Eye (tissue), 1 donor: Measurements from ENCODE around the gene P2RY2.
"Not testable (repeated sequence)": the region's sequence is repeated elsewhere in the genome, so short reads cannot be mapped to it uniquely, and the experiment has no call there.

ENCODE experiments used
- DNase-seq: peaks from one replicate; pipeline ENCODE4 v3.0.0-alpha.2; 2015

Gene P2RY2

DNA sequence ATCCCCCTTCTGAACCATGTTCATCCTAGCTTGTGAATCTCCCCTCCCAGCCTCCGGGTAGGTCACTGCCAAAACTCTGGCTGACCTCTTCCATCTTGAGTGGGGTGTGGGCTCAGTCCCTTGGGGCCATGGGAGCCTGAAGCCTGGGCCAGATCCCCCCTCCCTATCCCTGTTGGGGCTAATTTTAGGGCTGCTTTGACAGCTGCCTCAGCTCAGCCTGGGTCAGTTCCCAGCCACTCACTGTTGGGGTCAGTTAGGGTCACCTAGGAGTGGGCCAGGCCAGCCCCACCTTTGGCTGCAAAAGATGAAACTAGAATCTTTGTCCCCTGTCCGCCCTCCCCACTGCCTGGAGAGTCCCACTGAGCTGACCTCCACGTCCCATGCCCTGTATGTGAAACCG lies 29.8 kb upstream of the P2RY2 start:
- DNase-seq: no peak

DNA sequence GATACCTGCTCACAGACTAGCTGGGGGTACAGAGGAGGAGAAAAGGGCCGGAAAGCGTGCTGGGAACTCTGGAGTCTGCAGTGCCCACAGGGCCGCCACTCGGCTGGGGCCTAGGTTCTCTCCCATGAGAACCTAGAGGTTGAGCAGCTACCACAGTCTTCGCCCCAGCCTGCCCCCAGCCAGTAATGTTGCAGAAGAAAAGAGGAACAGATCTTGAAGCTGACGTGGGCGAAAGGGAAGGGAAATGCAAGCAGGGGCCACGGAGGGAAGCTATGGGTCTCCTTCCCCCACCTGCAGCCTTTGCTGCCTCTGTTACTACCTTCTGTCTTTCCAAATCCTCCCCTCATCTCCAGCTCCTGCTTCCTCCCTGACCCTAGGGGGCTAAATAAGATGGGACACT lies 28.8 kb upstream of the P2RY2 start:
- no peak for DNase-seq

DNA sequence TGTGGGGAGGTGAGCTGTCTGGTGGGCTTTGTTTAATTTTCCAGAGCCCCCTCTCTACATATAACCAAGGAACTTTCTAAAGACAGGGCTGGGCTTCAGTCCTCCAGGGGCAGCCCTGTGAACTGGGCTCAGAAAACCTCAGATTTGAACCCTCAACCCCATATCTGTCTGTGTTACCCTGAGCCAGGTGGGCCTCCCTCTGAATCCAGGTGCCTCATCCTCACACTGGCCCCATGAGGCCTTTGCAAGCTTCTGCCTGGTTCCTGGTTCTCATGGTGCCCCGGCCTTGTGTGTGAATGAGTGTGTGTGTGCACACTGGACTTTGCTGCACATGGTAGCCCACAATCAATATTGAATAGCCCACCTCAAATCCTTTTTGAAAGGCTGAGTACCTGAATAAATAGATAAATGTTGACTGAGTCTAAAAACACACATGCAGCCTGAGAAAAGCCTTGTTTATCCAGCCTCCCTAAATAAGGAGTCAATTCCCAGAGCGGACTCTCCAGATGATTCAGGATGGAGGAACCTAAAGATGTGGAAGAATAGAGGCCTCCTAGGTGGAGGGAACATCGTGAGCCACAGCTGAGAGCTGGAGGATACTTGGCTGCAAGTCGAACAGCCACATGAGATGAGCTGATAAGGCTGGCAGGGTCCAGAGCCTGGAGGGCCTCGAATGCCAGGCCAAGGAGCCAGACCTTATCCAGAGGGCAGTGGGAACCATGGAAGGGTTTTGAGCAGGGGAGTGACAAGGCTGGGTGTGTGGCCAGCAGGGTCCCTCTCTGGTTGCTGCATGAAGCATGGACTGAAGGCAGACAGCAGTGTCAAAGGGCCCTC lies 28.1 kb upstream of the P2RY2 start:
- DNase-seq: no peak

DNA sequence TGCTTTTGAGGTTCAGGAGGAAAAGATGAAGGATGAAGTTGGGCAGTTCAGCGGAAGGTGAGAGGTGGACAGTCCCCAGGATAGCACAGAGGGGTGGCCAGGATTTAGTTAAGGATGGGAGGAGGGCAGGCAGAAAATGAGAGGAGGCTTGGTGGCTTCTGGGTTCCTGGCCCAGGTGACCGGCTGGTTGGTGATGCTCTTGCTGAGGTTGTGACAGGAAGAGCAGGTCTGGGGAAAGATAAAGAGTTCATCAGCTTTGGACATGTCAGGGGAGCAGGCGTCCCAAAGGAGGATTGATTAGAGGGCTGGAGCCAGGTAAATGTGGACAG lies 27.6 kb upstream of the P2RY2 start:
- no peak for DNase-seq

DNA sequence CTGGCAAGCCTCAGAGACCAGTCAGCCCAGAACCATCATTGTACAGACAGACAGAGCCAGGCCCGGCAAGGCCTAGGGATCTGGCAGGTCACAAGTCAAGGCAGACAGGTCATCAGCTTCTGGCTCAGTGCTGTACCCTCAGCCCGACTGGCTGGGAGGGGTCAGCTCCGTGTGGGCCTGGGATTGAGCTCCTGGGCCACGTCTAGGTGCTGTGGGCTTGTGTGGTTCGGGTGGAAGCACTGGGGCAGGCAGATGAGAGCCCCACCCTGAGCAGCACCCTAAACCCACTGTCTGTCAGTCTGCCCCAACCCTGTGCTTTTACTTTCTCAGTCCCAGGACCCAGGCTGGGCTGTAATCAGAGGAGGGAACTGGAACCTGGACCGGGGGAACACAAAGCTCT lies 26.9 kb upstream of the P2RY2 start:
- no peak for DNase-seq

DNA sequence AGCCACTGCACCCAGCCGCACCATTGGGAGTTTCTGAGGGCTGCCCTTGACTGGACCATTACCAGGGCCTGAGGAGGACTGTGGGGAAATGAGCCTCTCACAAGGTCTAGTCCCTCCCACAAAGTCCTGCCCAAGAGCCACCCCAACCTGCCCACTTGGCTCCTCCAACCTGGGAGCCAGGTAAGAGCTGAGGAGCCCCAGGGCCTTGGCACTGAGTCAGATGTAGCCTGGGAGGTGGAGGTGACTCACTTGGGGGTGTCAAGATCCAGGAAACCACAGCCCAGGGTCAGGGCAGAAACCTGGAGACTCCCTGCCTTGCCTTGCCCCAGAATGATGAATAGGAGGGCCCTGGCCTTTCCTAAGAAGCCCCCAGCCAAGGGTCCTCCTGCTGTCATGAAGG lies 25.8 kb upstream of the P2RY2 start:
- no peak for DNase-seq

DNA sequence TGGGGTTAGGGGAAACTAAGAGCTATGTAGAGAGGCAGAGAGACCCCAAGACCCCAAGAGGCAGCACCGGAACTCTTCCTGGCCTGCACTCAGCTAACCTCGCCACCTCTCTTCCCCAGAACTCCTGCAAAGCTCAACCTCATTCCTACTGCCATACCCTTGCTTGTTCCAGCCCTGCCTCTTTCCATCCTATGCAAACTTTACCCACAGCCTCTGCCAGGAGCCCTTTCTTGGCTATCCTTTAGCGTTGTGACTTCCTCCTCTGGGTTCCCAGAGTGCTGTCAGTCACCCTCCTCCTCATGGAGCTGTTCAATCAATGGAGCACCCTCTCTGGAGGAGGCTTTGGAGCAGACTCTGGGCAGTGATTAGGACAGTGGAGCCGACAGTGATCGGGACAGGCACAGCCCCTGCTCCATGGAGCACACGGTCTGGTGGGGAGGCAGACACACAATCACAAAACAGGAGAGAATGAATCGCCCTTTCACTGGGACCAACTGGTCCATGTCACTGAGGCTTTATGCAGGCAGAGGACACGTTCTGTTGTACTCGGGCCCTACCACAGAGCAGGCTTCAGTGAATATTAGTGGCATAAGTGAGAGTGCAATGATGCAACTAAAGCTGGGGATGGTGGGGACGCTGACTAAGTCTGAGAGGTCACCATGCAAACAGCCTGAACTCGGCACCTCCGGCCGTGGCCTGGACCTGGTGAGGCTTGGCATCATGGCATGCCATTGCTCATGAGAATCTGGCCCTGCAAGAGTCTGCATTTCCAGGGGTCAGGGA lies 24.6 kb upstream of the P2RY2 start:
- DNase-seq: no peak

DNA sequence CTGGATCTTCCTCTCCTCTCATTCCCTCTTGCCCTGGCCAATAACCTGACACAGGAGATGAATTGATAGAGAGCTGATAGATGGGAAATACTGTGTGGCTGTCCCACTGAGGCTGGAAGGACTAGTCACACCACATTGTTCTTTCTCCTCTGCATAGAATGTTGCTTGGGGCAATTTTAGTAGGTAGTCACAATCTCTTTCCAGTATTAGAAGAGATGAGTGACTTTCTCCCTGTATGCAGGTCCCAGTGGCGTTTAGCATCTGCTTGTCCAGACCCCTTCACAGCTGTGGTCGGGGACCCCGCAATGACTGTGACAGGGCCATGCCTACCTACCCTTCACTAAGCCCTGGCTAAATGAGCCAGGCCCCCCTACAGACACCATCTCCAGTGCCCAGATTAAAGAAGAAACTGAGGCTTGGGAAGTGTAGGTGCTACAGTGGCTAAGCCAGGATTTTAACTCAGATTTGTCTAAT lies 24.0 kb upstream of the P2RY2 start:
- DNase-seq: no peak

DNA sequence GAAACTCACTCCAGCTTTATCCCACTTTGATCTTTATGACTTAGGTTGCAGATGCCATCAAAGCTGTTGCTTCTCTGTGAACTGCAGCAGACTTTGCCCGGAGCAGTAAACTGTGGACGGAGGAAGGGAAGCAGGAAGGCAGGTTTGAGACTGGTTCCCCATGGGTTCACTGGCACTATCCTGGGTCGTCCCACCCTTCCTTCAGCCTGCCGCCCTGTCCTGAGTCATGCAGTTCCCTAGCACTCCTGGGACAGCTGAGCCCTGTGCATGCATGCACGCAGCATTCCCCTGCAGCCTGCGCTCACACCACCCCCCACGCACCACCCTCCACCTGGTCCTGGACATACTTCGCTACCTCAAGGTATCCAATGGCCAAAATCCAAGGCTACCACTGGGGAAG lies 23.5 kb upstream of the P2RY2 start:
- DNase-seq: no peak

DNA sequence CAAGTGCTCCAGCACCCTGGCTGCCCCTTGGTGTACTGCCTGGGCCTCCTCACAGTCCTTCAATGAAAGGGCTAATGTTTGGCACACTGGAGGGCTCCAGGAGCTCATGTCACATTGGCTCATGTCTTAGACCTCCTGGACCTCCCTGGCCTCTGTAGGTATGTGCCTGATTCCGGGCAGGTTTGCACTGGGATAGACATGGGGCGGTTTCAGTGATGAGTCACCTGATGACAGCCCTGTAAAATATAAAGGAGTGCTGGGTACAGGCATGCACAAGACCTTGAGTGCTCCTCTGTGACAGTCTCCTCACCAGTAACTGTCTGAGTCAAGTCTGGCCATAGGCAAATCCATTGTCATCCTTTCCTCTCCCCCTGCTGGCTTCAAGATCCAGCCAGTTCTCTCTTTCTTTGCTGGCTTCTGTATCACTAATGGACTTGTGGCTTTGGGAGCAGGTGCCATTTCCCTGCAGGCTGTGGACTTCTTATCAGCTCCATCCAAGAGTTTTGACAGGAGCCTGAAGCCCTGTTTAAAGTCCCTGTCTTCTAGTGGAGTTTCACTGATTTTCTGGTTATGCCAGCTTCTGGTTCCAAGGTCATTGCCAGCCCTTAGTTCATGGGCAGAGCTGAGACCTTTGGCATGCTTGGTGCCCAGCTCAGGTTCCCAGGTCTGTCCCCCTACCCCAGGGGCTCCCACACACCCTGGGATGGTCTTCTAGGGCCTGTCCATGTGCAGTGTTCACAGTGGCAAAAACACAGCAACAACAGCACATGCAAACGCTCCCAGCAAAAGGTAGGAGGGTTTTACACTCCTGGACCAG lies 22.7 kb upstream of the P2RY2 start:
- no peak for DNase-seq

DNA sequence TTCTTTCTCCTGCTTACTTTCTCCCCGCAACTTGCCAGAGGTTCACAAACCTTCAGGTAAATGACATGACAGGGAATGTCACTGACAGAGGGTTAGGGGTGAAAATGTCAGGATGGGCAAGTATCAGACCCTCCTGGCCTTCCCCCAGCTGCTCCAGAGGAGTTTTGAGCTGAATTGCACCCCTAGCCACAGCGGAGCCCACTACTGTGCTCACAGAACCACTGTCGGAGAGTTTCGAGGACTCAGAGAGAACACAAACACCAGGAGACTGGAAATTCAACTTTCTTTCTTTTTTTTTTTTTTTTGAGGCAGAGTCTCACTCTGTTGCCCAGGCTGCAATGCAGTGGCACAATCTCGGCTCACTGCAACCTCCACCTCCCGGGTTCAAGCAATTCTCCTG lies 21.5 kb upstream of the P2RY2 start:
- DNase-seq: no peak

DNA sequence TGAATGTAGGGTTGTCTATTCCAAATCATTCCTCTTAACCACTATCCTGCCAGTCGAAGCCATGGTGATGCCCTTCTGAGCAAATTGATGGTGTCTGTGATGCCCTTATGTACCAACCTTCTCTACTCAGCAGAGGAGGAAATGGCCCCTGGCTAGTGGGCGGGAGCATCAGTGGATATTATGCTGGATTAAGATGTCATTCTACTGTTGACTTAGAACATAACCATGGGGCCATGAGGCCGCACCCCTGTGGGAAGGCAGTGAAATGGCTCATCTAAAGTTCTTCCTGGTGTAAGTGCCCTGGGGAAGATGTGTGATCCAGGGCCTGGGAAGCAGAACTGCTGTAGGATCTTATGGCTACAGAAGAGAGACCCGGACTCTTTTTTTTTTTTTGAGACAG lies 20.7 kb upstream of the P2RY2 start:
- no peak for DNase-seq

DNA sequence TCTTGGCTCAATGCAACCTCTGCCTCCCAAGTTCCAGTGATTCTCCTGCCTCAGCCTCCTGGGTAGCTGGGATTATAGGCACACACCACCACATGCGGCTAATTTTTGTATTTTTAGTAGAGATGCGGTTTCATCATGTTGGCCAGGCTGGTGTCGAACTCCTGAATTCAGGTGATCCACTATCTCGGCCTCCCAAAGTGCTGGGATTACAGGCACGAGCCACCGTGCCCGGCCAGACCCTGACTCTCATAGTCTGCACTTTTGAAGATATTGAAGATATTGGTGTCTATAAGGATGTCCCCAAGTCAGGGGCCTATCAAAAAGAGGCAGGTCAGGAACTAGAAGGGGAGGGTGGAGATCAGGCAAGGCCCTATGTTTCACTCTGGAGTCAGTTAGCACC lies 20.3 kb upstream of the P2RY2 start:
- DNase-seq: not testable (repeated sequence)

DNA sequence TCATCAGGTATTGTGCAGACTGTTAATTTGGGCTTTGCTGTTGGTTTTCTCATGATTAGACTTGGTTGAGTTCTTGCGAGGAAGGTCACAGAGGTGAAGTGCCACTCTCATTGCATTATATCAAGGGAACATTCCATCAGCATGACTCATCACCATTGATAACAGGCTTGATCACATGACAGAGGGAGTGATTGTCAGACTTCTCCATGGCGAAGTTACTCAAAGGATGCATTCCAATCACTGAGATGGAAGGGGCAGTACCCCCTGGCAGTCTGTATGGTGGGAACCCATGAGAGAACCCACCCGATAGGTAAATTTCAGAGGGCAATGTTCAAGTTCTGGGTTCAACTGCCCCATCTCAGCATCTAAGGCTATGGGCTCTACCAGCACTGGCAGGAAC lies 19.4 kb upstream of the P2RY2 start:
- DNase-seq: peak; percentile 58

DNA sequence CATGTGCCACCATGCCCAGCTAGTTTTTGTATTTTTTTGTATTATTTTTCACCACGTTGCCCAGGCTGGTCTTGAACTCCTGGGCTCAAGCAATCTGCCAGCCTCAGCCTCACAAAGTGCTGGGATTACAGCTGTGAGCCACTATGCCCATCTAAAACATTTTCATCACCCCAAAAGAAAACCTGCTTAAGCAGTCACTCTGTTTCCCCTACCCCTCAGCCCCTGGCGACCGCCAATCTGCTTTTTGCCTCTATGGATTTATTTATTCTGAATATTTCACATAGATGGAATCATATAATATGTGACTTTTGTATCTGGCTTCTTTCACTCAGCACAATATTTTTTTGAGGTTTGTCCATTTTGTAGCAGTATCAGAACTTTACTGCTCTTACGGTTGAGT lies 18.6 kb upstream of the P2RY2 start:
- DNase-seq: no peak

DNA sequence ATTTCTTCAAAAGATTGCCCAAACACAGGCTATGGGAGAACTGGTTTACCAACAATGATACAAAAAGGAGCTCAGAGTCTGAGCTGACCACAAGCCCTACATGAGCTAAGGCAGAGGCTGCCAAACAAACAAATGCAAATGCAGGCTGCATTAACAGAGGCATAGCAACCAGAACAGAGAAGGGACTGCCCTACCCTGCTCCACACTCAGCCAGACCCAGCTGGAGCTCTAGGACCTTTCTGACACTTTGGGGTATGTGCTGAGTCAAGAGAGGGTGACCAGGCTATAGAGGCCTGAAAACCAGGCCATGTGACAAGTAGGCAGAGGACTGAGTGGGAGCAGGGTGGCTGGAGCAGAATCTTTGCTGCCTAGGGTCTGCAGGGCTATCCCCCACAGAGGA lies 17.8 kb upstream of the P2RY2 start:
- DNase-seq: no peak

DNA sequence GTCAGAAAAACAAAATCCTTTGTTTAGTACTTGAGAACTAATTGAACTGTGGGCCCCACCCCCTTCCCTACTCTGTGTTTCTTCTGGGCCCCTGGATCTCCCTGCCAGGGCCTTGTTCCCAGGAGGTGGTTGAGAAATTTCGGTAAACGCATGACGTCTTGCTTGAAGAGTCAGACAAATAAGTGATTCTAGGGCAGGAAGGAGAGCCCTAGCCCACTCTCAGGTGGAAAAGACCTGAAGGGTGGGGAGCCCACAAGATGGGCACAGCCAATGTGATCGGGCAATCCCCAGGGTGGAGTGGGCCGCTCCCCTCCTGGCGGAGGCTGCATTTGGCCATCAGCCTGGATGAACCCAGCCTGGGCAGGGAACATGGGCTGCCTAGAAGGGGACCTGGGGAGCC lies 16.8 kb upstream of the P2RY2 start:
- DNase-seq: no peak

DNA sequence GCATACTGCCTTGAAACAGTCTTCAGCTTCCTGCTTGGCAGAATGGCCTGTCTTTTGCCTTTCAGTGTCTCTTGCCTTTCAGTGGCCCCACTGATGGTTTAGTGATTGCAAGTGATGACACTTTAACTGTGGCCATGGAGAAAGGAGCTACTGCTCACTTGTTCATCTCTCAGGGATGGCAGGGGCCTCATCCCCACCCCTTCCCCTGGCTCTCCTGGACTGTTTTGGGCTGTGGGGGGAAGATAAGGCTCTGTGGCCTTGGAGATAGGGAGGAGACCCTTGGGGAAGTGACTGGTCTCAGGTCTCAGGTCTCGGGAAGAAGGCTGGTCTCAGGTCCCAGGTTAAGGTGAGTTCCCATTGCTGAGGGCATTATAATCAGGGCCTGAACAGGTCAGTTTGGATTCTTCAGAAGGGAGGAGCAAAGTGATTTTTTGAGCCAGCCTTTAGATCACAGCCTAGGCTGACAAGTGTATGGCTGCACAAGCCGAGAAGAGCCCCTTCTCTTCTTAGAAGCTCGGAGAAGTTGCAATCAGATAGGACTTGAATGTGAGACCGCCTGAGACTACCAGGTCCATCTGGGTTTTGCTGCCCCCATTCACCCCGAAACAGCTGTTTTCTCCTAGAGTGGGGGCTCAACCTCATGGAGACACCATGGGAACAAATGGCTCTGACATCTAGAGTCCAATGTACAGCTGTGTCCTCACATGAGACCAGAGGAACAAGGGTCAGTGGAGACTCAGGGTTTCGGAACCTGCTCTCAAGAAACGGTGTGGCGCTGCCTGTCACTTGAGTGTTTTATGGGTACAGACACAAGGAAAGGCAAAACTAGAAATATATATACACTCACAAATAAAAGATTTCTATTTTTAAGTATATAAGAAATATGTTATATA lies 15.9 kb upstream of the P2RY2 start:
- DNase-seq: no peak

DNA sequence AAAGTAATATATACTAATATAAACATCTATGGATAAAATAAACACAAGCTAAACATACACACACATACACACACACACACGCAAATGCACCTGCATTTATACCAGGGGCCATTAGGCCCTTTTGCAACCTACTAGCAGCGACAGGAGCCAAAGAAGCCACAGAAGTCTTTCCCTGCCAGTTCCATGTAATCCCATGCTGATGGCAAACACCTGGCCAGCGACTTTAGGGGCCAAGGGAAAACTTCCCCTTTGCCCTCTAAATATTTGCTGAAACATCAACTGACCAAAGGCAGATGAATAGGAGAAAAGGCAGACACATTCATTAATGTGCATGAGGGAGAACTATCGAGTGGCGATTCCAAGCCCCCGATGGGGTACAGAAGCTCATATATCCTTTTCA lies 14.8 kb upstream of the P2RY2 start:
- DNase-seq: no peak

DNA sequence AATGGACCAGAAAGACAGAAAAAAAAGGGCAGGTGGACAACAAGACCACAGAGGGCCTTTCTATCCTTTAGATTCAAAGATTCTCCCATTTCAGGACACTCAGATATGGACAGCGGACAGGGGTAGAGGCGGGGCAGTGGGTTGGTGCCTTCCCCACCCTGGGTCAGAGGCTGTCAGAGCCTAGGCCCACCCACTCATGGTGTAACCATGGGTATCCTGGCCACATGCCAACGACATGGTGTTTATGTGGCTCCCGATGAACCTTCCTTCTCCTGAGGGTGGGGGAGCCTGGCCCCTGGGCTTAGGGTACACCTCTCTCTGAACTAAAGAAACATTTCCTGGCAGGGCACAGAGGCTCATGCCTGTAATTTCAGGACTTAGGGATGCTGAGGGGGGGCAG lies 14.3 kb upstream of the P2RY2 start:
- DNase-seq: no peak

DNA sequence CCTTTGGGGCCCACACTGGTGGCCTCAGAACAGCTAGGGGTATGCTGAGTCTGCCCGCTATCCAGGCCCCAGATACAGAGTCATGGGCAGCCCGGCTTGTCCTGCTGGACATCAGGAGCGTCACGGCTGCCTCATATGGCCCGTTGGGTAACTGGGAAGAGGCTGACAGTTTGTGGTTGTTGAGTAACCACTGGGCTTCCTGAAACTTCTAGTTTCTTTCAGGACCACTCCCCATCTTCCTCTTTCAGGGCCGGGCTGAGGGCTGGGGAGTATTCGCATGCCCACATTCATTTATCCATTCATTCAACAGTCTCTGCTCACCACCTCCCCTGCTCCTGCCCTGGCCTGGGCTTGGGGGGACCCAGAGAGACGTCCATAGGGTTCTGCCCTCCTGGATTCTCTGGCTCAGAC lies 13.4 kb upstream of the P2RY2 start:
- DNase-seq: no peak

DNA sequence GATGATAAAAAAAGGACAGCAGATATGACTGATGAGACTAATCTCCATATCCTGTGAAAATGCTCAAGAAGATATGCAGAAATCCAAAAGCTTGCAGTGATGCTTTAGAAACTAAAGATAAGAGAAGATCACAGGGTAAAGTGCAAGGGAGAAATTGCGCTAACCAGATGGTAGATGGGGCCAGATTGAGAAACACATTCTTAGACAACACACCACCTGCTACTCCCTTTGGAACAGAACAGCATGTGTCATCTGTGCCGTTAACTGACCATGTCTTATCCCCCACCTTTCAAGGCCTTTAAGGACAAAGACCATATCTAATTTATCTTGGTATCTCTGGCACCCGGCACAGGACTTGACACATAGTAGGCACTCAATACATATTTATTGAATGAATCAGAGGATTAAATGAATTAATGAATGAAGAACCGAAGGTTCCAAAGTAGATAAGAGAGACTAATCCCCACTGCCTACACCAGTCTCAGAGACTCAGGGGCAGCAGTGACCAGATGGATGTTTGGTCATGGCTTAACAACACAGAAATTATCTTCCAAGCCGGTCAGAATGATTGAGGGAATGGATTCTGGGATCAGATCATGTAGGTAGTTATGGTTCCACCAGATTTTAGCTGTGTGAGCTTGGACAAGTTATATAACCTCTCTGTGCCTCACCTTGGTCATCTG lies 12.3 kb upstream of the P2RY2 start:
- peak; percentile 38 for DNase-seq
